Activated CD4-positive, CD25-positive, alpha-beta regulatory T cell treated with anti-CD3 and anti-CD28 coated beads, Interleukin-2, amount 50 U/mL, for 16 hours (primary cell): ENCODE measurements around the gene CITED1.

ENCODE experiments used
- DNase-seq: peaks from one replicate; pipeline ENCODE4 v3.0.0-alpha.2; 2020; ENCODE audit warnings: low read depth, low spot score

Gene CITED1

DNA sequence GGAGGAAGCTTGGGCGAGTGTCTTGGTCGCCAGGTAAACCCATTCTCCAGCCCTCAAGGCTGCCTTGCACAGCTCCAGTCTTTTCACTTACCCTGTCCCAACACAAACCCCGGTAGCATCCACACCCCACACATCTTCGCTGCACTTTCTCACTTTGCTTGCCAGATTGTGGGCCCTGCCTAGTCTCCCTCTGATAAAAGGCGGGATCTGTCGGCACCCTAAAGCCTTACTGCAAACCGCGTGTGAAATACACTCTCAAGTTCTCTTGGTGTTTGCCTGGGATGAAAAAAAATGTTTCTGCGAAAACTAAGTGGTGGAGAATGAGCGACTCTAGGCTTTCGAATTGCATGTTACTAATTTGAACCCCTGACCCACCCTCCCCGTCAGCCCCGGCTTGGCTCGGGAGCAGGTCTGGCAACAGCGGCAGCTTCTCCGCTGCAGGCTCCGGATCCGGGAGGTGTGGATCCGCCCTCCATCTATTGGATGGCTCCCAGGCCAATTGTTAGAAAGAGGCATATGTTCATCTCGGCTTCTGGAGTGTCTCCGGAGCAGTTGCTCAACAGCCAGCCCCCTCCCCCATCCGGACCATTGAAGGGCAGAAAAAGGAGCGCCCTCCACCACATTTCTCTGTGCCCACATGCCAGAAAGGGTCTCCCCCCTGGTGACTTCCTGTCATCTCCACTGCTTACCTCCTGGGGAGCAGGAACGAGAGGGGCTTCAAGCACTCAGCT lies 3.0 kb upstream of the CITED1 start:
- DNase-seq: no peak

DNA sequence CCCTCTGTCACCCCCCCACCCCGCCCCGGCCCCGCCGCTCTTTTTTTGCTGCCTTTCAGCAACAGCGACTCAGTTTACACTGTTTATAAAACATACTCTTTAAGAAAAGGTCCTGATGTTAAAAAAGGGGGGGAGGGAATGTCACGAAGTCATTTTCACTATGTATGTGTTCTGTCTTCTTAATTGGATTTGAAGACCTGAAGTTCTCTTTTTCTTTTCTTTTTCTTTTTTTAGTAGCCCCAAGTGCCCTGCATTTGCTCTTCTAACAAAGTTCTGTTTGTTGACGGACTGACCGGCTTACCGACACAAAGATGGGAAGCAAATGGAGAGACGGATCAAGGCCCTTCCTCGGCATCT lies 2.5 kb upstream of the CITED1 start:
- DNase-seq: no peak

DNA sequence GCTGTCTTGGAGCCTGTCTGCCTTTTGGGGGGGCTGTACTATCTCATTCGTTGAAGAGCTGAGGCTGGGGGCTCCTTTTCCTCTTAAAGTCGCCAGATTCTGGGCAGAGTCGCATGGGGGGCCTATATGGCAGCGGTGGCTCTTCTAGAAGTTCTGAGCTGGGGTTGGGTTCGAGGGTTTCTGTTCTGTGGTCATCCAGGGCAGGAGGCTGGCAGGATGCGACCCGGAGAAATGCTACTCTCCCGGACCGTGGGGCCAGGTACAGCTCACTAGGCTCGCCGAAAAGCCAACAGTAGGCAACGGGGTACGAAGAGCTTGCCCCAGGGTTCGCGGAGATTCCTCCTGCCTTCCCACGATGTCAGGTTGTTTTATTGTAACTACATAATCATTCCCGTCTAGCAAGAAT lies 1.9 kb upstream of the CITED1 start:
- DNase-seq: no peak

DNA sequence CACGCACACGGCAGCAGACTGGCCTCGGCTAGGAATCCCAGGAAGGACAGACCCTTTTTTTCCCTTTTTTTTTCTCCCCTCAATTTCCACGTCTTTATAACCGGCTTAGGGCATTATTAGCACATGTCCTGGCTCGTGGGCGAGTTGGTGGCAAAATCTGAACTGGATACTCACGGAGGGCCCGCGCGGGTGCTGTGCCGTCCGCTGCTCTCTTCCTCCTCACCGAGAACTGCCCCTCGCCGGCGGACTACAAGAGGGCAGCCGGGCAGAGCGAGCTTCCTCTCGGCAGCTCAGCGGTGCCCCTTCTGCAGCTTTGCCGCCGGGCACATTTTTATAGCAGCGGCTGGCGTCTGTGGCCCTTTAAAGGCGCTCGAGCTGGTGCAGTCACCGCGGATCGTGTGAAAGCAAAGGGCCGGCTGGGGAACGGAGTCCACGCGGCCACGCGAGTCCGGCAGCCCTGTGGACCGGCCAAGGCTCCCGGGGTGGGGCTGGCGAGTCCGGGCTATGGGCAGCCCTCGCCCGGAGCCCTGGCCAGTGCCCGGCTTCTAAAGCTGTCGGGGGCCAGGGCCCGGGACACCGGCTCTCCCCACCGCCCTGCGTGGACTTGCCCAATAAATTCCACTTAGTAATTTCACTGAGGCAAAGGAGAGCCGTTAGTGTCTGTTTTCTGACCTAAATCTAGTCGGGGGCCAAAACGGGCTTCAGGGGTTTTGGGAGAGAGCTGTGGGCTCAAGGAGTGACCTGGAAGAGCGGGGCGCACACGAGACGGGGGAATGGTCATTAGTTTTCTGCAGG lies 1.3 kb upstream of the CITED1 start:
- DNase-seq: no peak

DNA sequence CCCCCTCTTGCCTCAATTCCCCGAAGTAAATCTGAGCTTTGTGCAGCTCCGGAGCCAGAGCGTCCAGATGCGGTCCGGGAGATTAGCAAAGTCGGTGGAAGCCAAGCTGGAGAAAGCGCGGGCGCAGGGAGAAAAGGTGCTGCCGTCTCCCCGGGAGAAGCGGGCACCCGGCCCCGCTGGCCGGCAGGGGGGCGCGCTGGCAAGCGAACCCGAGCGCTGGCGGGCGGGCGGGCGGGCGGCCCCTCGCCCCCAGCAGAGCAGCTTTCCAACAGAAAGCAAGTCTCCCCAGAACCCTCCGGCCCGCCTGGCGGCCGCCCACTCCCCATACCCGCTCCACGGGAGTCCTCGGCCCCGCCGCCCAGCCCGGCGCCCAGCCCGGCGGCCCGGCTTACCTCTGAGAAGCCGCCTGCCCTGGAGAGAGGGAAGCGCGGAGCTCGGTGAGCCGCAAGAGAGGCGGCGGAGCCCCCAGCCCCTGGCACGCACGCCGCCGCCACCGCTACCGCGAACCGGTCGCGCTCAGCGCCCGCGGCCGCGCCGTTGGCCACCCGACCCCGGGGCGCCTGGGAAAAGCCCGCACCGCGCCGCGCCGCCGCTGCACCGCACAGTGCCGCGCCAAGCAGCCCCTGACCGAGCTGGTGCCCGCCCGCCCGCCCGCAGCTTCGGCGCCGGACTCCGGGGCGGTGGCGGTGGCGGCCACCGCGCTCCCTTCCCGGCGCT lies 529 bp upstream of the CITED1 start:
- no peak for DNase-seq

DNA sequence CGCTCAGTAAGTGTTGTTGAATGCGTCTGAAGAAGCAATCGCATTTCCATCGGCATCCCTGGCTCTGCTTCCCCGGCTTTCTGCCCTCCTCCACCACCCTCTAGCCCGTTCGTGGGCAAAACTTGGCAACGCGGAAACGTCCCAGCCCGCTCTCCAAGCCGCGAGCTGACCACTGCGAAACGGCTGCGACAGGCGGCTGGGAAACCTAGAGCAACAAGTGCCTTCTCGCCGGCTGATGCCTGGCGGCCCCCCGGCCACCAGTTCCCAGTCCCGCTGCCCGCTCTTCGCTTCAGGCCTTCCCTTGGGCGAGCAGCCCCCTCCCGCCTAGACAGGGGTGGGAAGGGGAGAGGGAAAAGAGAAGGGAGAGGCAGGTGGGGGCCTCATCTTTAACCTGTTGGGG lies 837 bp downstream of the CITED1 start:
- DNase-seq: no peak

DNA sequence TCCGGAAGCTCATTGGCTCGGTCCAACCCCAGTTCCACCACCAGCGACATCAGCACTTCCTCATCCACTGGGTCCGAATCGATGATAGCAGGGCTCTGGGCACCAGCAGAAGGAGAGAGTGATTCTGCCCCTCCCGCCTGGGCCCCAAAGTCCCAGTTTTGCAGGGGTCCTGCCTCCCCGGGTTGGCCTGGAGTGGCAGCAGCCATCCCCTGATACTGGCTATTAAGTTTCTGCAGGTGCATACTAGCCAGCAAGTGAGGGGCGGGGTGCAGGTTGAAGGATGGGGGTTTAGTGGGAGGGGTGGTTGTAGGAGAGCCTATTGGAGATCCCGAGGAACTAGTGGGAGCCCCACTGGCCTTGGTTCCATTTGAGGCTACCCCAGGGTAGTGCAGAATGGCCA lies 3.9 kb downstream of the CITED1 start:
- DNase-seq: no peak

DNA sequence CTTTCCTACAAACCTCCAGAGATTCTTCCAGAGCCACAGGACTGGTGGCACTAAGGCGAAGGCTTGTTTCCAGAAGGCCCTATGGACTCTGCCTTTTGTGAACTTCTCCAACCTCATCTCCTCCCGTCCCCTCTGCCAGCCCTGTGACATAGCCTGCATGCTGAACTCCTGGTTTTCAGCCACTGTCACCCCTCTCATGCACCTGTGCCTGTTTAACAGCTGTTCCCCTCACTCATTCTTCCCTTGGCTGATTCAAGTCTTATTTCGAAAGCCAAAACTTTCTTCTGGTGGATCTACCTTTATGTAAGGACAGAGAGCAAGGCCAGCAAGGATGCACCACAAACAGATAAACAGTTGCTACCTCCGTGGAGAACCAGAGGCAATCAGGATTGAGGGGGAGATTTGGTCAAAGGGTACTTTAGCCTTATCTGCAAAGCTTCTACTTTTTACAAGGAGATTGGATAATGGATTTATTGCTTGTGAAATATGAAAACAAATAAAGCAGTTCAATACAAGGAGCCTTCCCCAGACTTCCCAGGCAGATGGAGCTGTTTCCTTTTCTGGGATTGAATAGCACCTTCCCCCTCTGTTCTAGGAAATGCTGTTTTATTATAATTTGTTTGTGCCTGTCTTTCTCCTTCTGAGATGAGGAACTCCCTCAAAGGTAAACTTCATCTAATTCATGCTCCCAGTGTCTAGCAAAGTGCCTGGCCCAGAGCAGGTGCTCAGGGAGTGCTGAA lies 5.7 kb downstream of the CITED1 start:
- no peak for DNase-seq

DNA sequence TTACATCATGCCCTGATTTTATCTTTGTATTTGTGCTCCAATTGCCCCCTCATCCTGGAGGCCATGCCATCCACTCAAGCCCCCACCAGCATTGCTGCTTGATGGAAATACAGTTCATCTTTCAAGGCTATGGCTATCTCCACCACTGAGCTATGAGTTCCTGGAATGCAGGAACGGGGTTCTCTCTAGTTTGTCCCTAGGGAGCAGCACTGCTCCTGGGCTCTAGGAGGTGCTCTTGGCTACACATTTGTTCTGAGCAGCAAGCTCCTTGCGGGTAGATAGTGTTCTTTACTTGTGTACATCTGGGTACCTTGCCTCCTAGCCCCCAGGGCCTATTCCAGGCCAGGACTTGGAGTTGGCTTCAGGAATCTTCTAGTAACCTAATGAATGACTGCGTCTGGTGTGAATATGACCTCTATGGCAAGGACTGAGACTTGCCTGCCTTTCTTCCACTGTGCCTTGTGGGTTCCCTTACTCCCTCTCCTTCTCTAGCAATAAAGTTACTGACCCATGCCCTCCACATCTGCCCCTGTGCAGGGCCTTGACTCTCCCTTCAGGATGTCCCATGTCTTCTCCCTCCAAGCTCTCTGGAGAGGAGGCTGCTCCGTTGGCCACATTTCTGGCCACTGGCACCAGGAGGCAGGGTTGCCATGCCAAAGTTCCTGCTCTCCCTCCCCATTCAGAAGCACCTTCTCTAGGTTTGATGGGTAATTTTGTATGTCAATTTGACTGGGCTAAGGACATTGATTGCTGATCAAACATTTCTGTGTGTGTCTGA lies 7.6 kb downstream of the CITED1 start:
- DNase-seq: no peak

DNA sequence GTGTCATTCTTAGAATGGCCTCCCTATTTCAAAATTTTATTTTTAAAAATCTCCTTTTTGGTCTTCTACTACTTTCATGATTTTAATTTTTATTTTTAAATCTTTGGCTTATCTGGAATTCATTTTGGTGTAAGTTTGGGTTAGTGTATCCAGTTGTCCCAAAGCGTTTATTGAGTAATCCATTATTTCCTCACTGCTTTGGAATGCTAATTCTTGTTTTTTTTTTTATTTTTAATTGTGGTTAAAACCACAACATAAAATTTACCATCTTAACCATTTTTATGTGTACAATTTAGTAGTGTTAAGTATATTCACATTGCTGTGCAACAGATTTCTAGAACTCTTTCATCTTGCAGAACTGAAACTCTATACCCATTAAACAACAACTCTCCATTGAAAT lies 8.7 kb downstream of the CITED1 start:
- no peak for DNase-seq

DNA sequence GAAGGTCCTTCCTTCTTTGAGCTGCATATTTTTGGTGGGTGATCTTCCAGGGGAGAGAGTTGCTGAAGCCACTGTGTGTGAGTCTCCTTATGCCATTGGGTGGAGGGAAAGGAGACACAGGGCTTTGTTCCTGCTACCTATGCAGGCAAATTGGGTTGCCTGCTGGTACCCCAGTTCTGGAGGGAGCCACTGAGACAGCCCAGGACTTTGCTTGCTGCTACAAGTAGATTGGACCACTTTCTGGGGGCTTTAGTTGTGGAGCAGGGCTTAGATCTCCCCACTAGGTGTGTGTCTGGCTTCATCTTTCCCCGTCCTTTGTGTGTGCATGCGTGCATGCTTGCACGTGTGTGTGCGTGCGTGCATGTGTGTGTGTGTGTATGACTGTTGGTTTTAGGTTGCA lies 10.0 kb downstream of the CITED1 start:
- DNase-seq: no peak

DNA sequence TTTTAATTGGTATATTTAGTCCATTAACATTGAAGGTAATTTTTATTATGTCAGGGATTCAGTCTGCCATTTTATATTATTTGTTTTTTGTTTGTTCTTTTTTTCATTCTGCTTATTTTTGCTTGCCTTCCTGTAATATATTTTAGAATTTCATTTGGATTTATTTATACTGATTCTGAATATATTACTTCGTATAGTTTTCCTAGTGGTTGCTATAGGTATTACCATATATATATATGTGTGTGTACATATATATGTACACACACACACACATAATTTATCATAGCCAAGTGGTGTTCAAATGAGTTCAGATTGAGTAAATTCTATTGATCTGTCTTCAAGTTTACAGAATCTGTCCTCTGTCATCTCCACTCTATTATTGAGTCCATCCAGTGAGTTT lies 11.2 kb downstream of the CITED1 start:
- no peak for DNase-seq

DNA sequence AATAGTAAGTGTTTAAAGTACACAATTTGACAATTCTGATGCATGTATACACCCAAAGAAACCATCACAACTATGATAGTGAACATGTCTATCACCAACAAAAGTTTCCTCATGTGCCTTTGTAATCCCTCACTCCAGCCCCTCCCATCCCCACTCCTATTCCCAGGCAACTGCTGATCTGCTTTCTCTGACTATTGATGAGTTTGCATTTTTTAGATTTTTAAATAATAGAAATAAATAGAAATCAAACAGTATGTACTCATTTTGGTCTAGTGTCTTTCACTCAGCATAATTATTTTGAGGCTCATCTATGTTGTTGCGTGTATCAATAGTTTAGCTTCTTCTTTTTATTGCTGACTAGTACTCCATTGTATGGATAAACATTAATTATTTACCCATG lies 23.4 kb downstream of the CITED1 start:
- no peak for DNase-seq

DNA sequence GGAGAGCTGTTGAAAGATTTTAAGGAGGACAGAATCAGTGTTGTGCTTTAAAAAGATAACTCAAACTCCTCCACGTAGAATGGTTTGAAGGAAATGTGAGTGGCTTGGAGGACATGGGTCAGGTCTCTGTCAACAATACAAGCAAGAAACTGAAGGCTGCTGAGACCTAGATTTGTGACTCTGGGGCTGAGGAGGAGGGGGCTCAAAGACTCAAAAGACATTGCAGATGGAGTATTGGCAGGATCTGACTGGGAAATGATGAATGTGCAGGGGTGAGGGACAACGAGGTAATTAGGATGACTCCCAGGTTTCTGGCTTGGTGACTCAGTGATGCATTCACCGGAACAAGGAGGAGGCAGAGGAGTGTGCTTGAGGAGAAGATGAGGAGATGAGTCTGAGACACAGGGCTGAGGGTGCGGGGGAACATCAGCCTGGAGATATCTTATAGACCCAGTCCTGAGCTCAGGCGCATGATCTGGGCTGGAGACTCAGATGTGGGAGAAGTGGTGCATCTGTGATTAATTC lies 25.3 kb downstream of the CITED1 start:
- no peak for DNase-seq

DNA sequence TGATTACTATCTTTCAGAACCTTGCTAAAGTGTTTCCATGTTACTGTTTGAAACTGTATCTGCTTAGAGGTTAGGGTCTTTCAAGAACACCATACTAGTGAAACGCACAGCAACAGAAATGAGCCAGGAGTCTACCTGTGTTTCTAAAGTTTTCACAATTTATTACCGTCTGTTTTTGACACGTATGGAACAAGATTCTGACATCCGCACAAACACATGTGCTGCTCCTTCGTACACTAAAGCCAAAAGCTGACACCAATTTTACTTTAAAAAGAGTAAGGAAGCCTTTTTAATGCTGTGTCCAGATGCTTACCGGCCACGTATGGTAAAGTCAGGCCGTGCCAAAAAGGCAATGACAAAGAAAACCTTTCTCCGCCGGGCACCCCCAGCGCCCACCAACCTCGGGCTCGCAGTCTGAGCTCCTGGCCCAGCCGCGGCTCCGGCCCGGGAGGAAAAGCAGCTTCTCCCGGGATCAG lies 29.2 kb downstream of the CITED1 start:
- no peak for DNase-seq

DNA sequence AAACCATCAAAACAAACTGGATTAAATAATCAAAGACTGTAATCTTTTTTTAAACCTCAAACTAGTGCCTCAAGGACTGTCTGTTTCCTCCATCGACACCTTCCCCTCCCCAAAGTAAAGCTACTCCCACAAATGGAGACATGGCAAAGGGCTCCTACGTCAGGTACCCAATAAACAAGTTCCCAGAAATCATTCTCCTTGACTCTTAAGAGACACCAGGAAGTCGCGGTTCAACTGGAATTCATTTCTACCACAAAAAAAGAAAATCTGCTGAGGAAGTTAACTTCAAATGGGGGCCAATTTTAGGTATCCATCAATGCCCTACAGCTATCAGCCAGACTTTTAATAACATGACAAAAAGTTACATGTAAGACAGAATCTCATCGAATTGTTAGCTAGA lies 31.2 kb downstream of the CITED1 start:
- DNase-seq: no peak

DNA sequence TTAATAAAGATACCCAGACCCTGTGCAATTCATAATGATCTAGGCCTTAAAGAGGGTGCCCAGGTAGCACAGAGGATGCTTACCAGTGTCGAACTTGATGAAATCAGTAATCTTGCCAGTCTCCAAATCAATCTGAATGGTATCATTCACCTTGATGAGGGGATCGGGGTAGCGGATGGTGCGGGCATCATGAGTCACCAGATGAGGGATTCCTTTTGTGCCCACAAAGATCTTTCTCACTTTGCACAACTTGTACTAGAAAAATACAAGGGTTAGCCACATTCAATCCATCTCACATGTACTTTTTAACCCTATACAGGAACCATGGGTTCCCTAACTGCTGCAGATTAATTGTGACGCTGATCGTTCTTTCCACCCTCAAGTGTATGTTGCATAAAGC lies 32.0 kb downstream of the CITED1 start:
- DNase-seq: no peak

DNA sequence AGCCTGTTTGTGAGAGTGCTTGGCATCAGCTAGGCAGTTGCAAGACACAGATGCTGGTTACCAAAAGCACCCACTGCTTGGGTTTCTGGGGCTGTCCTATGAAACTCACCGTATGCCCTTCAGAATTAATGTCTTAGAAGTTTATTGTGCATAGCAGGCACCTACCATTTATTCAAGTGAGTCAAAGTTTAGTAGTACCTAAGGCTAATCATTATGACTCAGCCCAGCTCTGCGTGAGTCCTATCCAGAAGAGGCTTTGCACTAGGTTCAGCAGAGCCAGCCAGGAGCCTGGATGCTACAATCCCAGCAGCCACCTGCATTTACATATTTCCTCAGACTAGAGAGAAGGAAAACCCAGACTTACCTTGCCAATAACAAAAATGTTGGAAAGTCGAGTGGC lies 32.8 kb downstream of the CITED1 start:
- no peak for DNase-seq

DNA sequence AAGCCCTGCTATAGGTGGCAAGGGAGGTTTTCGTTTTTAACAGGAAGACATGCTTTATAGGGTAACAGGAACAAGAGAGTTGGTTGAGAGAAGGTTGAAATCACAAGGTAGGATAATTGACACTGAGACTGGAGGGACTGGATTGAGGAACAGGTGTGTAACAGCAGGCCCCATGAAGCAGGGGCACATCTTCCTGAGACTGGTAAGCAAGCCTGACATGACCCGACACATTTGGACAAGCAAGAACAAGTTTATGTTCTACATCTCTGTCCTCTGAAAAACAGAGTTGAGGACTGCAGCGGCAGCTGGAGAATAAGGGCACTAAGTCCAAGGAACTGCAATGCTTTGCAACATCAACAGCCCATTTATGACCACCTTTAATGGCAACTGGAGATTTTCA lies 33.9 kb downstream of the CITED1 start:
- no peak for DNase-seq

DNA sequence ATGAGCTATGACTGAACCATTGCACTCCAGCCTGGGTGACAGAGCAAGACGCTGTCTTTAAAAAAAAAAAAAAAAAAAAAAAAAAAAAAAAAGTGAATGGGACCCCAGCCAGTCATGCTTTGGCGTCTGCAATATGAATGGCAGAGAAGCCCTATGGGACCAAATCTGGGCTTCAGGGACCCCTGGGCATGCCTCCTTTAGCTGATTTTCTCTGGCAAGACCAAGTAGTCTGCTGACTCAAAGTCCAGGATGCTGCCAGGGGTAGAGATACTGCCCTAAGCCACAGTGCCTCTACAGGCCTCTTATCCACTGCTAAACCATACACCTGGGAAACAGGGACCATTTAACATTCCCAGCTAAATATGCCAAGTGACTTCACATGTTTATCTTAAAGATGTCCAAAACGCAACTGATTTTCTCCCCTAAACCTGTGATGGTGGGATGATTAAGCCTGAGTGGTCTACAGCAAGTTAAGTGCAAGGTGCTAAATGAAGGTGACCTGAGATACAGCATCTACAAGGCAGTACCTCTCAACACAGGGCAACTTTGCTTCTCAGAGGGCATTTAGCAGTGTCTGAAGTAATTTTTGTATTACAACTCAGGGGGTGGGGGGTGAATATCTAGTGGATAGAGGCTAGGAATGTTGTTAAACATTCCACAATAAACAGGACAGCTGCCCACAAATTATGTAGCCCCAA lies 34.5 kb downstream of the CITED1 start:
- DNase-seq: no peak
